PC-9 (cell line): ENCODE results near the gene AMDHD2.

Experiments
- EZH2 ChIP-seq: fragments of 200-600 bp; sonication (generic); IDR thresholded peaks from 2 replicates; pipeline ENCODE4 v1.8.0; 2017; ENCODE audit warnings: antibody characterized with exemption, low read depth
- TF ChIP-seq, protein P1 (sequence below): fragments of 200-600 bp; sonication (generic); conservative IDR thresholded peaks from 2 replicates; pipeline ENCODE4 v1.6.1; 2017; ENCODE audit warnings: mixed run types, antibody characterized with exemption, mild to moderate bottlenecking, moderate library complexity

DNA sequence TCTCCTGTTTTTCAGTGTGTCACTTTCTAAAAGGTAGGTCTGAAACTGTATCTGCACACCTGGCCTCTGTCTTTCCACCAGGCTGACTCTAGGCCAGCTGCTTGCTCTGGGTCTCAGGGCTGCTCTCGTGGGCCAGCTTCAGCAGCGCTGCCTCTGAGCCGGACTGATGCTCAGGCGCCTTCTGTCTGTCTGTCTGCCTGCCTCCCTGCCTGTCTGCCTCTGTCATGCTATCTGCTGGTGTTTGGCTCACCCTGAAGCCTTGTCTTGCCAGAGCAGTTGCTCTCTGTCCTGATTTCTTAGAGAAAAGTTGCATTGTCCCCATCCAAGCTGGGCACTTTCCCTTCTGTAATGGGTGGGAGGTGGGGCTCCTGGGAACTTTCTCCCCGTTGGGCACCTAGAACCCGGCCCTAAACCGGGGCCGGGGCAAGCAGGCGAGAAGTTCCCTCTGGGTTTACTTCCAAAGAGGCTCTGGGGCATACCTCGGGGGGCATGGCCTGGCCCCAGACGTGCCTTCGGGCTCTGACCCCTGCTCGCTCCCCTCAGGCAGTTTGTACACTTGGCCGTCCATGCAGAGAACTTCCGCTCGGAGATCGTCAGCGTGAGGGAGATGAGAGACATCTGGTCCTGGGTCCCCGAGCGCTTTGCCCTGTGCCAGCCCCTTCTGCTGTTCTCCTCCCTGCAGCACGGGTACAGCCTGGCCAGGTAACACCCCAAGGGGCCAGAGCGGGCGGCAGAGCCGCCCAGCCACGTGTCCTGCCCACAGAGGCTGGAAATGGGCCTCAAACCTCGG is 22.3 kb upstream of the AMDHD2 start:
- TF ChIP-seq, protein P1, sequence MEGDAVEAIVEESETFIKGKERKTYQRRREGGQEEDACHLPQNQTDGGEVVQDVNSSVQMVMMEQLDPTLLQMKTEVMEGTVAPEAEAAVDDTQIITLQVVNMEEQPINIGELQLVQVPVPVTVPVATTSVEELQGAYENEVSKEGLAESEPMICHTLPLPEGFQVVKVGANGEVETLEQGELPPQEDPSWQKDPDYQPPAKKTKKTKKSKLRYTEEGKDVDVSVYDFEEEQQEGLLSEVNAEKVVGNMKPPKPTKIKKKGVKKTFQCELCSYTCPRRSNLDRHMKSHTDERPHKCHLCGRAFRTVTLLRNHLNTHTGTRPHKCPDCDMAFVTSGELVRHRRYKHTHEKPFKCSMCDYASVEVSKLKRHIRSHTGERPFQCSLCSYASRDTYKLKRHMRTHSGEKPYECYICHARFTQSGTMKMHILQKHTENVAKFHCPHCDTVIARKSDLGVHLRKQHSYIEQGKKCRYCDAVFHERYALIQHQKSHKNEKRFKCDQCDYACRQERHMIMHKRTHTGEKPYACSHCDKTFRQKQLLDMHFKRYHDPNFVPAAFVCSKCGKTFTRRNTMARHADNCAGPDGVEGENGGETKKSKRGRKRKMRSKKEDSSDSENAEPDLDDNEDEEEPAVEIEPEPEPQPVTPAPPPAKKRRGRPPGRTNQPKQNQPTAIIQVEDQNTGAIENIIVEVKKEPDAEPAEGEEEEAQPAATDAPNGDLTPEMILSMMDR: no peak
- TF ChIP-seq EZH2: no peak
